ENCODE measurements around the gene SNTA1.
A peak's percentile ranks its signal among the peaks of the same experiment; 100 is the strongest.
"Not testable (repeated sequence)": the region's sequence is repeated elsewhere in the genome, so short reads cannot be mapped to it uniquely, and the experiment has no call there.

The SNTA1 gene

GRCh38 chr20:33423875-33424274 is 19.7 kb downstream of the SNTA1 start:
- not testable (repeated sequence) for DNase-seq

GRCh38 chr20:33423141-33423834 is 20.3 kb downstream of the SNTA1 start:
- DNase-seq, result no peak

- DNase-seq, result no peak
Observed at GRCh38 chr20:33419140-33419974, 24.2 kb downstream of the SNTA1 start.

GRCh38 chr20:33418033-33418432 is 25.5 kb downstream of the SNTA1 start:
- DNase-seq, result no peak

GRCh38 chr20:33415948-33416347 is 27.6 kb downstream of the SNTA1 start:
- DNase-seq, result no peak

- DNase-seq, result no peak
Observed at GRCh38 chr20:33412484-33412838, 31.1 kb downstream of the SNTA1 start.

- no peak for DNase-seq
Observed at GRCh38 chr20:33411711-33412483, 31.7 kb downstream of the SNTA1 start.

- no peak for DNase-seq
Observed at GRCh38 chr20:33411242-33411641, 32.3 kb downstream of the SNTA1 start.

- no peak for DNase-seq
Observed at GRCh38 chr20:33410081-33410742, 33.4 kb downstream of the SNTA1 start.

GRCh38 chr20:33408716-33409654 is 34.6 kb downstream of the SNTA1 start:
- DNase-seq, result no peak

GRCh38 chr20:33408313-33408712 is 35.2 kb downstream of the SNTA1 start:
- no peak for DNase-seq

GRCh38 chr20:33407796-33408195 is 35.8 kb downstream of the SNTA1 start:
- no peak for DNase-seq

- DNase-seq, result peak; percentile 58
Observed at GRCh38 chr20:33407251-33407650, 36.3 kb downstream of the SNTA1 start.

- DNase-seq, result no peak
Observed at GRCh38 chr20:33404281-33404680, 39.3 kb downstream of the SNTA1 start.

GRCh38 chr20:33401921-33402369 is 41.6 kb downstream of the SNTA1 start:
- DNase-seq, result peak; percentile 18

GRCh38 chr20:33401184-33401920 is 42.2 kb downstream of the SNTA1 start, which contains the start of gene CDK5RAP1:
Gene CDK5RAP1, minus strand, starts transcription at chr20:33401519. Its CDS starts 4,455 bp downstream, at chr20:33397064.
- DNase-seq, result peak; percentile 93

GRCh38 chr20:33400812-33401183 is 42.8 kb downstream of the SNTA1 start:
- no peak for DNase-seq

GRCh38 chr20:33399924-33400323 is 43.6 kb downstream of the SNTA1 start:
- DNase-seq, result peak; percentile 28

GRCh38 chr20:33394718-33395117 is 48.8 kb downstream of the SNTA1 start:
- DNase-seq, result no peak

- no peak for DNase-seq
Observed at GRCh38 chr20:33393609-33394008, 50.0 kb downstream of the SNTA1 start.

Data from suppressor macrophage treated with lipopolysaccharide for 4 hours (primary cell).